ENCODE results near the gene CDK6. TPM values are rescaled to one million over a fixed set of nuclear protein-coding genes. Genes with fewer than 3 reads are reported as not detected.

CDK6 gene
- total and polyA plus RNA-seq, 9 of the 15 experiments (the other 6 are each of a cell fraction or from before 2014, with no cell fraction given): 7.6 to 109 (median 44.4) TPM

GRCh38 chr7:92730808-92731207, 105.6 kb downstream of the CDK6 start:
- FAIRE-seq: no peak
- Histone ChIP-seq H3K4me3 (no peak overlapping the region), H3K27me3 (ENCODE audit: control insufficient read depth in 2 of 2, insufficient read depth in 2 of 2, low read length in 2 of 2) (no peaks in the 10 kb centered on the region), H3K36me3 (ENCODE audit: control insufficient read depth, insufficient read depth, low read length) (peaks cover 18% of the 10 kb centered on the region; the same call in 2 of the 3 replicates), H3K9ac (ENCODE audit: insufficient read depth in 1 of 2, low read depth in 2 of 2, low read length in 2 of 2) (no peak overlapping the region), H4K20me1 (replicated peaks; ENCODE audit: control insufficient read depth, insufficient read depth, low read length) (no peaks in the 10 kb centered on the region), H3K4me1 (replicated peaks in 1 of 2; ENCODE audit: control insufficient read depth in 2 of 2, insufficient read depth in 2 of 2, low read length in 2 of 2) (peaks cover 0 to 7% of the 10 kb centered on the region in 2 experiments; a peak in 2 of 5 replicates), H3K4me2 (ENCODE audit: insufficient read depth, low read length) (no peak overlapping the region), H3K79me2 (ENCODE audit: control insufficient read depth, insufficient read depth, low read length) (peaks cover 56% of the 10 kb centered on the region; the same call in 2 of the 3 replicates), H3K9me1 (ENCODE audit: control insufficient read depth, insufficient read depth, low read length) (no peaks in the 10 kb centered on the region), H3K9me3 (replicated peaks; ENCODE audit: control insufficient read depth, insufficient read depth, low read depth, low read length) (no peaks in the 10 kb centered on the region), H3K27ac (ENCODE audit: extremely low read depth, low read depth, low read length) (no peak overlapping the region), H2AFZ (ENCODE audit: low read depth, low read length) (no peak overlapping the region)
- DNase-seq (ENCODE audit: extremely low read depth in 1 of 4, low spot score in 3 of 4): no peak
- CTCF ChIA-PET (ENCODE audit: low intra/inter-chr PET ratio): no interaction called here
- intact Hi-C loops (cut with micrococcal nuclease): no loop called here
- ATAC-seq: no peak
- POLR2A ChIA-PET: no interaction called here
- WGBS (ENCODE audit: insufficient coverage, low coverage, missing lambda C conversion rate): 87% methylated on average over 3 of the region's 3 CpGs
- TF ChIP-seq POLR2A (conservative IDR thresholded peaks at IDR 0.05) (no peak), TRIM28 (IDR thresholded peaks at IDR 0.05) (no peak), ZNF124 (CRISPR knock-in tag; IDR thresholded peaks at IDR 0.05) (no peak), ZNF3 (CRISPR knock-in tag; IDR thresholded peaks at IDR 0.05) (no peak), ZNF134 (CRISPR knock-in tag; conservative IDR thresholded peaks at IDR 0.05) (no peak), TCF15 (CRISPR knock-in tag; IDR thresholded peaks at IDR 0.05) (no peak)
- in situ Hi-C loops (cut with MboI): no loop called here
- BruUV-seq (replicated peaks): no TSS peak

- no peak for DNase-seq (ENCODE audit: extremely low read depth in 1 of 4, low spot score in 3 of 4)
- intact Hi-C loops (cut with micrococcal nuclease): no loop called here
- Histone ChIP-seq H3K9ac (ENCODE audit: insufficient read depth in 1 of 2, low read depth in 2 of 2, low read length in 2 of 2) (no peak overlapping the region), H3K4me3 (no peak overlapping the region), H4K20me1 (replicated peaks; ENCODE audit: control insufficient read depth, insufficient read depth, low read length) (no peaks in the 10 kb centered on the region), H3K79me2 (ENCODE audit: control insufficient read depth, insufficient read depth, low read length) (peaks cover 50% of the 10 kb centered on the region; the same call in 2 of the 3 replicates), H3K9me1 (ENCODE audit: control insufficient read depth, insufficient read depth, low read length) (no peaks in the 10 kb centered on the region), H3K36me3 (ENCODE audit: control insufficient read depth, insufficient read depth, low read length) (peaks cover 29% of the 10 kb centered on the region; the same call in 2 of the 3 replicates), H3K27me3 (ENCODE audit: control insufficient read depth in 2 of 2, insufficient read depth in 2 of 2, low read length in 2 of 2) (no peaks in the 10 kb centered on the region), H2AFZ (ENCODE audit: low read depth, low read length) (no peak overlapping the region), H3K4me1 (replicated peaks in 1 of 2; ENCODE audit: control insufficient read depth in 2 of 2, insufficient read depth in 2 of 2, low read length in 2 of 2) (peaks cover 0 to 7% of the 10 kb centered on the region in 2 experiments; a peak in 2 of 5 replicates), H3K4me2 (ENCODE audit: insufficient read depth, low read length) (no peak overlapping the region), H3K27ac (ENCODE audit: extremely low read depth, low read depth, low read length) (no peak overlapping the region), H3K9me3 (replicated peaks; ENCODE audit: control insufficient read depth, insufficient read depth, low read depth, low read length) (no peaks in the 10 kb centered on the region)
- ChIA-PET POLR2A (no interaction called here), CTCF (ENCODE audit: low intra/inter-chr PET ratio) (no interaction called here)
- no TSS peak for BruUV-seq (replicated peaks)
- 91% methylated on average over 2 of the region's 2 CpGs for whole genome bisulfite sequencing (ENCODE audit: insufficient coverage, low coverage, missing lambda C conversion rate)
- FAIRE-seq: no peak
- in situ Hi-C loops (cut with MboI): no loop called here
- no peak for ATAC-seq
- TF ChIP-seq MCM2 (IDR thresholded peaks at IDR 0.05; ENCODE audit: low read depth): no peak
- TF ChIP-seq TEAD2 (tag; IDR thresholded peaks at IDR 0.05): no peak
- no peak for TF ChIP-seq HOXB6 (CRISPR knock-in tag; IDR thresholded peaks at IDR 0.05; ENCODE audit: borderline replicate concordance)
- TF ChIP-seq CBX2 (IDR thresholded peaks at IDR 0.05; ENCODE audit: insufficient read depth, low read length, poor library complexity, severe bottlenecking): no peak
- TF ChIP-seq ZNF75A (CRISPR knock-in tag; IDR thresholded peaks at IDR 0.05): no peak
- TF ChIP-seq ZNF274 (IDR thresholded peaks at IDR 0.05; ENCODE audit: borderline replicate concordance, low read depth, low read length): no peak
- no peak for TF ChIP-seq SNIP1 (IDR thresholded peaks at IDR 0.05; ENCODE audit: low read depth)
- no peak for TF ChIP-seq ETV1 (tag; conservative IDR thresholded peaks at IDR 0.05; ENCODE audit: low read depth)
- no peak for TF ChIP-seq PYGO2 (tag; IDR thresholded peaks at IDR 0.05)
- no peak for TF ChIP-seq BRF2 (IDR thresholded peaks at IDR 0.05; ENCODE audit: borderline replicate concordance, insufficient read depth, insufficient read length)
- no peak for TF ChIP-seq JUNB (CRISPR knock-in tag; conservative IDR thresholded peaks at IDR 0.05)
- no peak for TF ChIP-seq HLTF (IDR thresholded peaks at IDR 0.05)
Observed at GRCh38 chr7:92729751-92730150, 106.6 kb downstream of the CDK6 start.

Data from K562 (cell line).